Measurements from ENCODE around the gene TGFBR3L.
"Not testable (repeated sequence)": the region's sequence is repeated elsewhere in the genome, so short reads cannot be mapped to it uniquely, and the experiment has no call there.

TGFBR3L gene

DNA sequence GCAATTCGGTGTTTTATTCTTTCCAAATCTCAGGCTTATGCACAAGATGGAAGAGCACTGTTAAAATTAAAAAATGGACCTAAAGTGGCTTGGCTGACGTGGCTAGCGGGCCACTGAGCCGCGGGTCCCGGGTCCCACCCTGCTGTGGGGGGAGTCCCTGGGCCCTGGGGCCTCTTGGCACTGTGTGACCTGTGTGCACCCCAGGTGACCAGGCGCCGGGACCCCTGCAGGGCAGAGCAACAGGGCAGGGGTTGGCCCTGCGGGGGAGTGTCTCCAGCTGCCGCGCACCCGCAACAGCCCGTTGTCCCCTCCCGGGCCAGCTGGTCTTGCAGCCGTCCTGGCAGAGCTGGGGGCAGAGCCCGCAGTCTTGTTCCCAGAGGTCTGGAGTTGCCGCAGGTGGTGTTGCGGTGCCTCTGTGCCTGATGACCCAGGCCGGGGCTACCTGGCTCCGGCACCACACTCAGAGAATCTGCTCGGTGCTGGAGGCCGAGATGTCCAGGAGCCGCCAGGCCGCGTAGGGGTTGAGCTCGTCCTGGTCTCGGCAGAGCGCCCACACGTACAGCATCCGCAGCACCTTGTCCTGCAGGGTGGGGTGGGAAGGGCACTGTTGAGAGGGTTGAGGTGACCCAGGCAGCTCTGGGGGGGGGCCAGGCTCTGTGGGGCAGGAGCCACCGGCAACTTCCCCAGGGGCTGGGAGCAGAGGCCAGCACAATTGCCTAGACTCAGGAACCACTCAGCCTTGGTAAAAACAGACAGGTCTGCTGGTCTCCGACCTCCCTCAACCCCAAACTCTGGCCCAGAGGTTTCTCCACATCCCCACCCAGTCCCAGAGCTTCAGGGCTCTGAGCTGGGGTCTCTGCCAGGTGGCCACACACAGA lies 12.3 kb downstream of the TGFBR3L start:
- DNase-seq (ENCODE audit: extremely low read depth in 1 of 2, low read depth in 1 of 2) = no peak

DNA sequence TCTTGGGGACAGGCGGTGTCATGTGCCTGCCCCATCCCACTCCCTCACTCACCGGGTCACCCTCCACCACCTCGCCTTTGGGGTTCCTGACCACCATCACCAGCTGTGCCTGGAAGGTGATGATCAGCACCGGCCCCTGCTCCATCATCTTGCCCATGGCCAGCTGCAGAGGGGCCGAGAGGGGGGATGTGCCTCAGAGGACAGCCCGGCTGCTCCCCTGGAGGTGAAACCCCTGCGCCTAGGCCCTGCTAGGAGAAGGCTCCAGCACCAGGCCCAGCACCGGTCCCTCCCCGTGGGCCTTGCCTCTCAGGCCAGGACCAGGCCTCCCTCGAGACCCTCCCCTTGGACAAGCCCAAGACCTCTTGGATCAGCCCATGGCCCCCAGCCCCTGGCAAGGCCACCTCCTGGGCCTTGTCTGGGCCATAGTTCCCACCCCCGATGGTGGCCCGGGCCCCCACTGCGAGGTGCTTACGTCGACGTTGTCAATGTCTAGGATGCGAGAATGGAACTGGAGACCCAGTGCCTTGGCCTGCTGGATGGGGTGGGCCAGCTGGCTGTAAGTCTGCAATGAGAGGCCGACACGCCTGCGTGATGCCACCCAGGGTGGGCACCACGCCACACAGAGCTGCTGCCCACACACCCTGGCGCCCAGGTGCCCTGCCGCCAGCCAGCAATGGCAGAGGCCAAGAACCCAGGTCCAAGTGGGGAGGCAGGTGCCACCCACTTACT lies 13.1 kb downstream of the TGFBR3L start:
- no peak for DNase-seq (ENCODE audit: extremely low read depth in 1 of 2, low read depth in 1 of 2)

DNA sequence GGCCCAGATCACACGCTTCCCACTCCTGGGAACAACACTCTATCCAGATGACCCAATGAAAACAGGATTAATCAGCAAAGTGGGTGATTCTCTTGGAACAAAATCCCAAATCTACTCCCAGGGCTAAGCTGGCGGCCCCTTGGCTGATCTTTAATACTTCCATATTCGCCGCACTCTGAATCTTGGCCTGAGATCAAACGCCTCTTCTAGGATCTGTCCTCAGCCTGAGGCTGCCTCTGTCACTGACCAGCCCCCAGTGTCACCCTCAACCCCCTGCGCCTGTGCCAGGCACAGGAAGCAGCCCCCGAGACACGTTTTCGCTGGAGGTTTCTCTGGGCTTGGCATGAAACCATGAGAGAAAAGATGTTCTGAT lies 13.7 kb downstream of the TGFBR3L start:
- DNase-seq (ENCODE audit: extremely low read depth in 1 of 2, low read depth in 1 of 2) = no peak

DNA sequence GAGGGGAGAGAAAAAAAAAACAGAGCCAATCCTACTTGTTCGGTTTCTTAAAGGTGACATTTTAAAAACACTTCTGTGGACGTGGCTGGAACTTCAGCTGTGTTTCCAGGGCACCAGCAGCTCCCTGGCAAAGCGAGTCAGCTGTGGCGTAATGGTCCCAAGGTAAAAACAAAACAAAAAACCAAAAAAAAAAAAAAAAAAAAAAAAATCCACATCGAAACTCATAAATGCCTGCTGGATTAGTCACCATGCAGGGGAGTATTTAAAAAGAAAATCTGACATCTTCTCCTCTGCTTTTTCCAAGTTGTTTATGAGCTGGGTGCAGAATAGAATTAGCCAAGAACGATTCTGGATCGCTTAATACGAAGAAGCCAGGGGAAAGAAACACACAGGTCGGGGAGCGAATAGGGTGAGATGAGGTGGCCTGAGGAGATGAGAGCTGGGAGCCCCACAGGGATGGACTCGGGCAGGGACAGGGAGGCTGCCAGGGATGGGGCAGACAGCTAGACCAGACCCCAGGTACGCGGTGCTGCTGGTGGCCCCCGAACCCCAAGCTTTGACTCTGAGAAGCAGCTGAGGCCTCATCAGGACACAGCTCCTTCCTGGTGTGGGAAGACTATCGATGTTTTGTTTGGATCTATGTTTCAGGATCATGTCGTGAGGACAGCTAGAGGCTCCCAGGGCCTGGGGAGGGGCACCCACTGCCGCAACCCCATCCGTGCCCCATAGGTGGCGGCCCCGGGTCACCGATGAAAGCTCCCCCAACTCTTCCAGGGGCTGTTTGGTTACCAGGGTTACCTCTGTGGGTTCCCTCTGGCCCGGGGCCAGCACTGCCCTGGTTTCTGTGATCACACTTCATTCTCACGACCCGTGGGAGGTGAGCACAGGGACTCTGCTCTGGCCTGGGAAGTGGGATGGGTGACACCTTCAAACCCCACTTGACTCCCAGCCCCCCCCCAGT lies 14.4 kb downstream of the TGFBR3L start:
- DNase-seq (ENCODE audit: extremely low read depth in 1 of 2, low read depth in 1 of 2) = peak; percentile 53 to 58

DNA sequence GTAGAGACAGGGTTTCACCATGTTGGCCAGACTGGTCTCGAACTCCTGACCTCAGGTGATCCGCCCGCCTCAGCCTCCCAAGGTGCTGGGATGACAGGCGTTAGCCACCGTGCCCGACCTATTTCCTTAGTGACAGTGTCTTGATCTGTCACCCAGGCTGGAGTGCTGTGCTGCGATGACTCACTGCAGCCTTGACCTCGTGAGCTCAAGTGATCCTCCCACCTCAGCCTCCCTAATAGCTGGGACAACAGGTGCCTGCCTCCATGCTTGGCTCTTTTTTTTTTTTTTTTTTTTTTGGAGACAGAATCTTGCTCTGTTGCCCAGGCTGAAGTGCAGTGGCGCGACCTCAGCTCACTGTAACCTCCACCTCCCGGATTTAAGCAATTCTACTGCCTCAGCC lies 15.4 kb downstream of the TGFBR3L start:
- not testable (repeated sequence) for DNase-seq (ENCODE audit: extremely low read depth in 1 of 2, low read depth in 1 of 2)

DNA sequence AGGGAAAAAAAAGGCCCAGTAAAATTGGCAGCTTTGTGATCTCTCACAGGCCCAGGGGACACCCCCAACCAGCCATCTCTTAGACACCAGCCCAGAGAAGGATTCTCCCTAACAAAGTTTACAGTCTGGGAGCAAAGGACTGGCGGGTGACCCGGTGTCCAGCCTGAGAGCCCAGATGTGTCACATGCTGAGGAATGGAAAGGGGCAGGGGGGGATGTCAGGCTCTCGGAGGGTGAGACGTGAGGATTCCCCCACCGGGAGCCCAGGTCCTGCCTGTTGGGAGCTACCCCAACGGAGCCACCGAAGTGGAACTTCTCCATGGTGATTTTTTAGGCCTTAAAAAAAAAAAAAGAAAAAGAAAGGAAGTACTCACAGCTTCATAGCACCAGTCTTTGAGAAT lies 16.1 kb downstream of the TGFBR3L start:
- DNase-seq (ENCODE audit: extremely low read depth in 1 of 2, low read depth in 1 of 2) = no peak

DNA sequence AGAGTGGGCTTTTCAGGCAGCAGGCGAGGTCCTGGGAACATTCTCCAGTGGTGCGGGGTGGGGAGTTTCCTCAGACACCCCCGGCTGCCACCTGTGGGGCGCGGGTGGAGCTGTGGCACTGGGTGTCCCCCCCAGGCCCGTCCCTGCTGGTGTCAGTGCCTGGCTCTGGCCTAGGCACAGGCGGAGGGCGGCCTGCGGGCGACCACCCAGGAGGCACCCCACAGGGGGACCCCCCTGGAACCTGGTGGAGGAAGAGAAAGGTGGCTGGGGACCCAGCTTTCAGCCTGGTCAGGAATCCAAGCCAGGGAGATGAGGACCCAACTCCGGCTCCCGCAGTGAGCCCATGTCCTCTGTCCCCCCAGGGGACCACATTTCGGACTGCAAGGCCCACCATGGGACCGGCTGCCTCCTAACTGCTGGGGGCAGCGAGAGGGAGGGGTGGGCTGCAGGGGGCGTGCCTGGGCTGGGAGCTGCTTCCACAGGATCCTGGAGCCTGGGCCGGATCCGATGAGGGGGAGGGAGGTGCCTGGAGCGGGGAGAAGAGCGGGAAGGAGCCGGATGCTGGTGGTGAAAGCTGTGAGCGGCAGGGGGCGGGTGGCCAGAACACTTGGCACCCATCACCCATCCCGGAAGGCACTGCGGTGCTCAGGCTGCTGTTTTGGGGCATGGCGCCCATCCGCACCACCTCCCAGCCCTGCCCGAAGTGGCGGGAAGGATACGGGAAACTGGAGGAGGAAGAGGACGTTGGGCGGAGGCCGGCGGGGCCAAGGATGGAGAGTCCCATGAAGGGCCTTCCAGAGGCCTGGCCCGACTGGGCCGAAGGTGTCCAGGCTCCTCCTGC lies 16.8 kb downstream of the TGFBR3L start:
- no peak for DNase-seq (ENCODE audit: extremely low read depth in 1 of 2, low read depth in 1 of 2)

DNA sequence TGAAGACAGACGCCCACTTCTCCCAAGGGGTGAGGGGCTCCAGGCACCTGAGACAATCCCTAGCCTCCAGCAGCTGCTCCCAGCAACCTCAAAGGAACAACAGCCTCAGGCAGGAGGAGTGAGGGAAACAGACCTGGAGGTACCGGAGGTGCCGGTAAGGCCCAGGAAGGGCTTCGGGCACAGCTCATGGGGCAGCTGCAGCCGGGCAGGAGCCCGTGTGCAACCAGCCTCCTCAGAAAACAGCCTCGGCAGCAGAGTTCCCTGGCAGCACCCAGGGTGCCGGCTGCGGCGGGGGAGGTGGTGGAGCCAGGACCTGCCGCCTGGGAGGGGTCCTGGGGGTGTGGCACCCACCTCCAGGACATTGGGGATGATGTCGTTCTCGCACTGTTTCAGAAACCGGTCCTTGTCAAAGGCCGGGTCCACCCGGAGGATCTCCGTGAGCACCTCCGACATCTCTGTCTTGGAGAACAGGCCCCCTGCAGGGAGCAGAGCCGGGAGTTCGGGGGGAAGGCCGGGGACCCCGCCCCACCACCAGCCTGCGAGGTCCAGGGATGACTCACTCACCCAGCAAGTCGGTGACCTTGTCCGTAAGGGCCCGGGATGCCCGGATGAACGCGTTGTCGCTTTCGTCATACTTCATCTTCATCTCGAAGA lies 17.8 kb downstream of the TGFBR3L start:
- DNase-seq (ENCODE audit: extremely low read depth in 1 of 2, low read depth in 1 of 2) = no peak

DNA sequence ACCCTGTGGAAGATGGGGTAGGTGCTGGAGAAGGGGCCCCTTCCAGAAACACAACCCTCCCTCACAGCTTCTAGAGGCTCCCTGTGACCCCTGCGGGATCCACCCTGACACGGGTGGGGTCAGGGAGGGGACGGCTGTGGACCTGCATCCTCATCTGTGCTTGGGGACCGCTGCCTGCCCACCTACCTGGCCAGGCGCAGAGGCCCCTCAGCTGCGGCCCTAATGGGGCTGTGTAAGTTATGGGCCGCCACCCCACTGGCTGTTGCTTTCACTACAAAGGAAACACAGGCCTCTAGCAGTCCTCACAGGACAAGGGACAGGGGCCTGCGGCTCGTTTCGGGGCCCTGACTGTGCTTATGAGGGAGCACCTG lies 18.3 kb downstream of the TGFBR3L start:
- no peak for DNase-seq (ENCODE audit: extremely low read depth in 1 of 2, low read depth in 1 of 2)

DNA sequence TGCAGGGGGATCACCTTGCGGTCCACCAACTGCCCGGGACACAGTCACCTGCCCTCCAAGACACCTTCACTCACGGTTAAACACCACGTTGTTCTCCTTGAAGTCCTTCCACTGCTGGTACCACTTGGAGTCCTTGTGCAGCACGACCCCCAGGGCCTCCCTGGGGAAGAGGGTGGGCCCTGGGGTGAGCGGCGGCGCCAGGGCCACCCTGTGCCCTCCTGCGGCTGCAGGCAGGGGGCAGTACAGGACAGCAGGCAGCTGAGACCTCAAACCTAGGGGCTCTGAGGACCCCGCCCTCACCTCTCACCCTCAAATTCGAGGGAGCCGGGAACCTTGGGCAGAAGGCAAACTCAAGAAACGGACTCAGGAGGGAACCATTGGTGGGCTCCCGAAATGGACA lies 18.8 kb downstream of the TGFBR3L start:
- DNase-seq (ENCODE audit: extremely low read depth in 1 of 2, low read depth in 1 of 2) = no peak

DNA sequence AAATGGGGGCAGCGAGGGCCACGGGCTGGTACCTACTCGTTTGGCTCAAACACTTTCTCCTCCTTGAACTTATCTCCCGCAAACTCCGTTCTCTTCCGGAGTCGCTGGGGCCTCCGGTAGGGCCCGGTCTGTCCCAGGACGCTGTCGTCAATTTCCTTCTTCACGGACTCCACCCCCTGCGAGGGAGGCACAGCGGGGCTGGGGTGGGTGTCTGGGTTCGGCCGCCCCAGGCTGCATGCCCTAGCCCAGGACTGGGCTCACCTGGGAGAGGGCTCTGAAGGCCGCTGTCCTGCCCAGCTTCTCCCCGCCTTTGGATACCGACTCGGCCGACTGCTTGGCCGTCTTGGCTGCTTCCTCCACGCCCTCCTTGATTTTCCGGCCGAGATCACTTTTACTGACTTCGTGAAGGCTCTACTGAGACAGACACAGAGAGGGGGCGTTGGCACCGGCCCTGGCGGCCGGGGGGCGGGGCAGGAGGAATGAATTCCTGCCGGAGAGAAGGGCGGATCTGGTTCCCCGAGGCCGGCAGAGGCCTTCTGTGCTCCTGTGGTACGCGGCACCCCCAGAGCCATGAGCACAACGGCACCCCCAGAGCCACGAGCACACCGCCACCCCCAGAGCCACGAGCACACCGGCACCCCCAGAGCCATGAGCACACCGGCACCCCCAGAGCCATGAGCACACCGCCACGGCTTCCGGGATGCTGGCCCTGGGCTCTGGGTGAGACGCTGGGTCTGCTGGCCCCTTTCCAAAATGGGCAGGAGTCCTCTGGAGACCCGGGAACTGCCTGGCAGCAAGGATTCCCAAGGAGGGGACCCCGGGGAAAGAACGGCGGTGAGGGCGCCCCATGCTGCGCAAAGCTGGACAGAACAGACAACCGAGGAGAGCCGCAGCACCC lies 19.4 kb downstream of the TGFBR3L start:
- no peak for DNase-seq (ENCODE audit: extremely low read depth in 1 of 2, low read depth in 1 of 2)

DNA sequence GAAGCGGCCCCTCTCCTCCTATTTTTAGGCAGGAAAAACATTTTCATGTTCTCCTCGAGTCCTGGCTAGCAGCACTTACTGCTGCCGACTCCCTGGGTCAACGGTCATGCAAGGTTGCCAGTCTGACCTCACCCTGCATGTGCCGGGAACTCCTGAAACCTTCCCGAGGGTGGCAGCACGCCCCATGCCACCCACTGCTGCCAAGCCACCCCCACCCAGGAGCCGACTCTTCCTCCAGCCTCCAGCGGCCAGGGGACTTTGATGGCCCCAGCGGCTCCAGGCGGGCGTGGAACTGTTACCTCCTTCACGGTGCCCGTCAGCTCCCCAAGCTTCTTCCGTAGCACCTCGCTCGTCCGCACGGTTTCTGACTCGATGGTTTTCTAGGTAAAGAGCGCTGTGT lies 20.1 kb downstream of the TGFBR3L start:
- DNase-seq (ENCODE audit: extremely low read depth in 1 of 2, low read depth in 1 of 2) = no peak

DNA sequence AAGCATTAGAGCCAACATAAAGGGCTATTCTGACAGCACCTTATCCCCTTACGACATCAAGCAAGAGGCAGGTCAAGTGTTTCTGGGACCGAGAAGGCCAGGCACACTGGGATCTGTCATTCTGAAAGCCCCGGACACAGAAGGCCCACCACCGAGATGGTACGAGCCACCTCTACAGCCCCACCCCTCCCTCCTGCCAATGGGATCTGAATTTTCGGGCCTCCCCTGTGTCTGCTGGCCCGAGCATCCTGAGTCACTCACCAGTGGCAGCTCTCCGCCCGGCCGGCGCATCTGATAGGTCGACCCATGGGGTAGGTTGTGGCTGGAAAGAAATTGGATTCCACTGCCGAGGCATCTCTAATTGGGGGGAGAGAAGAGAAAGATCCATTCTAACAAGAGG lies 26.2 kb downstream of the TGFBR3L start:
- DNase-seq (ENCODE audit: extremely low read depth in 1 of 2, low read depth in 1 of 2) = no peak

DNA sequence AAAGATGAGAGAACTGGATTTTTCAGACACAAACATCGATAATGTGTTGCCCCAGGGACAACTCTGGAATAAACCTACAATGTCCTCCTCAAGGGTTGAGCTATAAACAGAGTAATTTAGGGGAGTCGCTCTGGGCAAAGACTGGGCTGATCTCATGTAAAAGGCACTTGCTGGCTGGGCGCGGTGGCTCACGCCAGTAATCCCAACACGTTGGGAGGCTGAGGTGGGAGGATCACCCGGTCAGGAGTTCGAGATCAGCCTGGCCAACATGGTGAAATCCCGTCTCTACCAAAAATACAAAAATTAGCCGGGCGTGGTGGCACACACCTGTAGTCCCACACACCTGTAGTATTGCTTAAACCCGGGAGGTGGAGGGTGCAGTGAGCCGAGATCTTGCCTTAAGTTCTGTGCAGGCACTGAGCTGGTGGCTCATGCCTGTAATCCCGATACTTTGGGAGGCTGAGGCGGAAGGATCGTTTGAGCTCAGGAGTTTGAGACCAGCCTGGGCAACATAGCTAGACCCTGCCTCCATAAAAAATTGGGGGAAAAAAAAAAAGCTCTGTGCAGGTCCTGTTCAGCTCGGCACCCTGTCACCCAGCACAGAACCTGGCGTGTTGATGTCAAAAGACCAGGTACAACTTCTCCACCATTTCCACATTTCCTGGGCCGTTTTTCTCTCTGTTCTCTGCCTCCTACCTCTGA lies 27.4 kb downstream of the TGFBR3L start:
- DNase-seq (ENCODE audit: extremely low read depth in 1 of 2, low read depth in 1 of 2) = no peak

DNA sequence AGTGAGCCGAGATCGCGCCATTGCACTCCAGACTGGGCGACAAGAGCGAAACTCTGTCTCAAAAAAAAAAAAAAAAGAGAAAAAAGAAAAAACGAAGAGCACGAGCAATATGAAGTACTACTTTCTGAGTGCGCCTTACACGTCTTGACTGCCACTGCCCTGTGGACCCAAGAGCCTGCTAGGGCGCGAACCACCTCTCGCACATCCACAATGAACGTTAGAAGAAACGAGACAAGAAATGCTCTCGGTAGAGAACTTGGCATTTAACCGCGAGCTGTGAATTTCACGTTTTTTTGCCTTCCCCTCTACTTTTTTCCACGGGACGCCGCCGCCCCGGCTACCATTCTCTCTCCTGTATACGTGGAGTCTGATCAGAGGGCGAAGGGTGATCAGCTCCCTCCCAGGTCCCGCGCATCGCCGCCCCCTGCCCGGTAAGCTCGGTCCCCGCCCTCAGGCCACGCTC lies 28.4 kb downstream of the TGFBR3L start:
- DNase-seq (ENCODE audit: extremely low read depth in 1 of 2, low read depth in 1 of 2) = no peak

DNA sequence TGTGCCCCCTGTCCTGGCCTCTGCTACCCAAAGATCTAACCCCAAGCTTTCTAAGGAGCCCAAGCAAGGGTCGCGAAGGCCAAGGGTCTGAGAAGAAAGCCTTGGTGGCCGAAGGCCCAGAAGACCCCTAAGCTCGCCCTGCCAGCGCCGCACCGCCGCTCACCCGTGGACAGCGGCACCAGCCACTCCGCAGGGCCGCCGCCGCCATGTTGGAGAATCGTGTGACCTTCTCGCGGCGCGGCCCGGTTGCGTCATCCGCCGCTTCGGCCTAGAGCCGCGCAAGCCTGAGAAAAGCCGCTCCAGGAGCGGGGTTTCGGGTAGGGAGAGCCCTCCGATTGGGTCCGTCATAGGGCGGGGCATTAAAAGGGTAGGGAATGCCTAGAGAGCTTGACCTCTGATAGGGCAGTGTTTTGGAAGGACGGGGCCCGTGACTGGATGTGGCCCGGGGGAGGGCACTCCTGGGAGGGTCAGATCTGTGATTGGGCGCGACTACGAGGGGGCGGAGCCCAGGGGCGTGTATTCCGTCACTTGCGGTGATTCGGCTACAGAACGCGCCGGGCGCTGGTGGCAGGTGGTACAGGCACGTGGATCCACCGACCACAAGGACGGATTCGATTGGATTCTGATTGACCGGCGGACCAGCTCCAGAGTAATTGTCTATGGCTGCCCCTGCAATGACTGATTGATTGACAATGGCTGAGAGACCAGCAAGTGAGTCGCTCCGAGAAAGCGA lies 29.0 kb downstream of the TGFBR3L start, which contains the start of gene TIMM44:
TSS of gene TIMM44 (minus strand) at position 223 of the 733 bp plus-strand sequence. CDS start at position 208, 15 bp downstream.
- DNase-seq (ENCODE audit: extremely low read depth in 1 of 2, low read depth in 1 of 2) = peak; percentile 95

DNA sequence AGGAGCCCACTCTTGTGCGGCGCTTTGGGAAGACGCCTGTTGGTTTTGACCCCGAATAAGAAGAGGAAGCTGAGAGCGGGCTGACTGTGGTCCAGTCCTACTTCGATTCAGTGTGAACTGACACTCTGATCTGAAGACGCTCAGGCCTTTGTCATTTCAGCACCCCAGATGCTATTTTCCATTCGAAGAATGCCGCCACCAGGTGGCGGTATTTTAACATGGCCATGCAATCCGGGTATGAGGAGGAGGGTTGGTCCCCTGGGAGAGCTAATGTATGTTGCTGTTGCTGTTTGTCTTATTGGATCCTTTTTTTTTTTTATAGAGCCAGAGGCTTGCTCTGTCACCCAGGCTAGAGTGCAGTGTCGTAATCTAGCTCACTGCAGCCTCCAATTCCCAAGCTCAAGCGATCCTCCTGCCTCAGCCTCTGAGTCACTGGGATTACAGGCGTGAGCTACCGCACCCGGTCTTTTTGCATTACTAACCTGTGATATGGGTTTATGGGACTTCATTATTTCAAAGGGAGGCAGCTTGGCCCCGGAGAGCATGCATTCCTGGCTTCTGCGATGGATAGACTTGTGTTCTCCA lies 29.6 kb downstream of the TGFBR3L start:
- peak; percentile 40 to 74 for DNase-seq (ENCODE audit: extremely low read depth in 1 of 2, low read depth in 1 of 2)
